ENCODE measurements around the gene FOXP1.

DNA sequence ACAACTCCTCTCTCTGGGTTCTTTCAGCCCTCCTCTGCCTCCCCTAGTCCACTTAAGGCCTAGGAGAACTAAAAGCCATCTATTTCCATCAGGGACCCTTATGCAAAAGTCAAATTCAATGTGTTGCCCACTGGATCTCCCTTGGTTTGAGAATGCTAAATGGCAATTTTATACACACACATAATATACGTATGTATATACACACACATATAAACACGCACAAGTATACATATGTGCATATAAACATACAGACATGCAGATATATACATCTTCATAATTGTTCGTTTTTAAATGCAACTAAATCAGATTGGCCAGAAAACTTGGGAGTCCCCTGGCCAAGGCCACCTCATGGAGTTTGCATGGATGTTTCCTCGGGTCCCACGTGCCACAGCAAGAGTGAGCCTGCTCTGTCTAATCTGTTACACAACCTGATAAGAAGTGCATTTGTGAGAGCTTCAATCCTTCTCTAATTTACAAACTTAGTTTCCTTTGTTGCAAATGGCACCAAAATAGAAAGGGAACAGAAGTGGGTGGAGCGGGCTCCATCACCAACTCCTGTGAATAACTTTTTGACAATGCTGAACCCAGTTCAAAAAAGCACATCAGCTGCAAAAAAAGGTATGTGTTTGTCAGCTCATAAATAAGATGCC lies 84.2 kb downstream of the FOXP1 start:
- TF ChIP-seq ZNF8 (CRISPR knock-in tag; IDR thresholded peaks at IDR 0.05), result no peak
- no peak for TF ChIP-seq RARB (CRISPR knock-in tag; IDR thresholded peaks at IDR 0.05)
- no peak for TF ChIP-seq ZFP30 (CRISPR knock-in tag; IDR thresholded peaks at IDR 0.05)
- TF ChIP-seq ZNF70 (CRISPR knock-in tag; IDR thresholded peaks at IDR 0.05), result no peak
- TF ChIP-seq, protein P1, sequence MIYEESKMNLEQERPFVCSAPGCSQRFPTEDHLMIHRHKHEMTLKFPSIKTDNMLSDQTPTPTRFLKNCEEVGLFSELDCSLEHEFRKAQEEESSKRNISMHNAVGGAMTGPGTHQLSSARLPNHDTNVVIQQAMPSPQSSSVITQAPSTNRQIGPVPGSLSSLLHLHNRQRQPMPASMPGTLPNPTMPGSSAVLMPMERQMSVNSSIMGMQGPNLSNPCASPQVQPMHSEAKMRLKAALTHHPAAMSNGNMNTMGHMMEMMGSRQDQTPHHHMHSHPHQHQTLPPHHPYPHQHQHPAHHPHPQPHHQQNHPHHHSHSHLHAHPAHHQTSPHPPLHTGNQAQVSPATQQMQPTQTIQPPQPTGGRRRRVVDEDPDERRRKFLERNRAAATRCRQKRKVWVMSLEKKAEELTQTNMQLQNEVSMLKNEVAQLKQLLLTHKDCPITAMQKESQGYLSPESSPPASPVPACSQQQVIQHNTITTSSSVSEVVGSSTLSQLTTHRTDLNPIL (CRISPR knock-in tag; IDR thresholded peaks at IDR 0.05; ENCODE audit: low read depth), result no peak
- no peak for TF ChIP-seq OSR1 (CRISPR knock-in tag; IDR thresholded peaks at IDR 0.05)
- TF ChIP-seq PATZ1 (CRISPR knock-in tag; IDR thresholded peaks at IDR 0.05; ENCODE audit: borderline replicate concordance), result no peak
- no peak for TF ChIP-seq ESRRG (CRISPR knock-in tag; IDR thresholded peaks at IDR 0.05)
- no peak for TF ChIP-seq GLIS3 (CRISPR knock-in tag; IDR thresholded peaks at IDR 0.05)
- TF ChIP-seq ZC3H10 (CRISPR knock-in tag; IDR thresholded peaks at IDR 0.05), result no peak

Measured in SK-N-SH treated with all-trans-retinoic acid at 6 μM for 48 hours (cell line).